Measurements from ENCODE around the gene NFKB2. TPM values are rescaled to one million over a fixed set of nuclear protein-coding genes. Genes with fewer than 3 reads are reported as not detected.

Gene NFKB2
- total RNA-seq, 1 donor: 50.4 TPM

DNA sequence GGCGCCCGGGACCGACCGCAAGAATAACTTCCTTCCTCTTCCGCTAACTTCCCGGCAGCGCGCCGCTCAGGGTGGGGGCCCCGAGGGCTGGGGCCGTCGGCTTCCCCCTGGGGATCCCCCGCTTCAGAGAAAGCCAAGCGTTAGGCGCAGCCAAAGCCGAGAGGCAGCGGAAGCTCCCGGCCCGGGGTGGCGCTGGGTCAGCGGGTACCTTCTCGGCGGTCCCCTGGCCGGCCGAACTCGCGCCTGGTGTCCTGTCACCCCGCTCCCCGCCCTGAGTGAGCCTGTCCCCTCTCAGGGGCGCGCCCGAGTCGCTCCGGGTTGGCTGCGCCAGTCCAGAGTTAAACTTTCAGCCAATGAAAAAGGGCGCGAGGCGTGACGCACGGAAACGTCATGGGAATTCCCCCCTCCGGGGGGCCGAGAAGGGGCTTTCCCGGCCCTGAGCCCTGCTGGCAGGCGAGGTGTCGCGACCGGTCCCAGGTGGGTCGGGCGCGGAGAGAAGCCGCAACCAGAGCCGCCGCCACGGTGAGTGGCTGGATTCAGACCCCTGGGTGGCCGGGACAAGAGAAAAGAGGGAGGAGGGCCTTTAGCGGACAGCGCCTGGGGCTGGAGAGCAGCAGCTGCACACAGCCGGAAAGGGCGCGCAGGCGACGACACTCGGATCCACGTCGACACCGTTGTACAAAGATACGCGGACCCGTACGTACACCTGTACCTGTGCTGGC, 1.3 kb upstream of the NFKB2 start:
- DNase-seq (ENCODE audit: low read depth in 2 of 3, low spot score in 2 of 3): peak; percentile 96 to 98 (median 97)

DNA sequence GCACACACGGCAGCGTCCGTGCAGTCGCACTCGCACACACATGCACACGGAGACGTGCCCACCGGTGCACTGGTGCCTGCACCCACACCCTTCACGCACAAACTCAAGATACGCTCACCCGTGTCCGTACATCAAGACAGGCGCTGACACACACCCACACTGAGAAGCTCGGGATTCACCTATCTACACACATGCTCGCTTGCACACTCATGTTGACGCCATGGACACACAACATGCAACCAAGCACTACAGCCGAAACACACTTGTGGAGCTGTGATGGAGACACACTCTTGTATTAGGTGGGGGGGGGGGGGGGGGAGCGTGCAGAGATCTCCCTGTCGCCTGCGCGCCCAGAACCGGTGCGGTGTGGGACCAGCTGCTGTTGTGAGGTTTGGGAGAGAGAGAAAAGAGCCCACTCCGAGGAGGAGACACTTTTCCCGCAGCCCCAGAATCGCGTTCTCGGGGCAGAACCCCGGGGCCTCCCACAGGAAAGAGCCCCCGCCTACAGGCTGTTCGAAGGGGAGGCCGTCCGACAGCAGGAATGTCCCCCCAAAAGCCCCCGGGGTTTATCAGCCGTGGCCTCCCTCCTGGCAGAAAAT, 605 bp upstream of the NFKB2 start:
- peak in 1 of 3 donors; percentile 55 for DNase-seq (ENCODE audit: low read depth in 2 of 3, low spot score in 2 of 3)

DNA sequence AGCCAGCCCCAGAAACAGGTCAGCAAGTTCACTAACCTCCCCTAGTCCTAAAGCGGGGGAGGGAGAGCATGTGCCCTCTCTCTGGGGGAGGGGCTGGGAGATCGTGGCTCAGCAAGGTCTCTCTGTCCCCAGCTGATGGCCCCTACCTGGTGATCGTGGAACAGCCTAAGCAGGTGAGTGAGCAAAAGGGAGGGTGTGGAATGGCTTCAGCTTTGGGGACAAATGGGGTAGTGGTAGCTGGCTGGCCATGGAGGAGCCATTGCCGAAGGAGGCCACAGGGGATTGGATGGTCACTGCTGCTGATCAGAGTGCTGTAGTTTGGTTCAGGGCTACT, 779 bp downstream of the NFKB2 start:
- DNase-seq (ENCODE audit: low read depth in 2 of 3, low spot score in 2 of 3): no peak

DNA sequence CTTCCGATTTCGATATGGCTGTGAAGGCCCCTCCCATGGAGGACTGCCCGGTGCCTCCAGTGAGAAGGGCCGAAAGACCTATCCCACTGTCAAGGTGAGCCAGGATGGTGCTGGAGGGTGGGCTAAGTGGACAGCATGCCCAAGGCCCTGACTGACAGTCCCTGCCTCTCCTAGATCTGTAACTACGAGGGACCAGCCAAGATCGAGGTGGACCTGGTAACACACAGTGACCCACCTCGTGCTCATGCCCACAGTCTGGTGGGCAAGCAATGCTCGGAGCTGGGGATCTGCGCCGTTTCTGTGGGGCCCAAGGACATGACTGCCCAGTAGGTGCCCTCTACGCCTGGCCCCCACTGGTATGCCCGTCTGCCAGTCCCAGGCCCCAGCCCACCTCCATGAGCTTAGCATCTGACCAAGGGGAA, 1.2 kb downstream of the NFKB2 start:
- DNase-seq (ENCODE audit: low read depth in 2 of 3, low spot score in 2 of 3): no peak

DNA sequence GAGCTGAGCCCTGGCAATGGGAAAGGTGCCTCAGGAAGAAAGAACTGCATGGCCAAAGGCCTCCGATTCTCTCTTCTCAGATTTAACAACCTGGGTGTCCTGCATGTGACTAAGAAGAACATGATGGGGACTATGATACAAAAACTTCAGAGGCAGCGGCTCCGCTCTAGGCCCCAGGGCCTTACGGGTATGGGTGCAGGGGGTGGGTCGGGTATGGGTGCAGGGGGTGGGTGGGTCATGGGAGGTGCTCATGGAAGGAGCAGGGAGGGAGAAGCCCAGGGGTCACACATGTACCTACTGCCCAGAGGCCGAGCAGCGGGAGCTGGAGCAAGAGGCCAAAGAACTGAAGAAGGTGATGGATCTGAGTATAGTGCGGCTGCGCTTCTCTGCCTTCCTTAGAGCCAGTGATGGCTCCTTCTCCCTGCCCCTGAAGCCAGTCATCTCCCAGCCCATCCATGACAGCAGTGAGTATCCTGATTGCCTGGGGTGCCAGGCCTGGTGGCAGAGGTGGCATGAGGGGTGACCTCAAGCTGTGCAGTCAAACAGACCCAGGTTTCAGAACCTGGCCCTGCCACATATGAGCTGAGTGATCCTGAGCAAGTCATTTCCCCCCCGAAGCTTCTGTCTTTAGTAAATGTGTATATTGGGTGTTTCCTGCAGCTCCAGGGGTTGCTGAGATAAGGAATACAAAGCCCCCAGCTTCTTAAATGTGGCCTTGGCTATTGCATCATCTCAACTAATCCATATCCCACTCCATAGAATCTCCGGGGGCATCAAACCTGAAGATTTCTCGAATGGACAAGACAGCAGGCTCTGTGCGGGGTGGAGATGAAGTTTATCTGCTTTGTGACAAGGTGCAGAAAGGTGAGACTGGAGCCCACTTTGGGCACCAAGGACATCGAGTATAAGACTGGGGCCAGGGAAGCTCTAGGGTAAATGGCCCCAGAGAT, 2.0 kb downstream of the NFKB2 start:
- no peak for DNase-seq (ENCODE audit: low read depth in 2 of 3, low spot score in 2 of 3)

DNA sequence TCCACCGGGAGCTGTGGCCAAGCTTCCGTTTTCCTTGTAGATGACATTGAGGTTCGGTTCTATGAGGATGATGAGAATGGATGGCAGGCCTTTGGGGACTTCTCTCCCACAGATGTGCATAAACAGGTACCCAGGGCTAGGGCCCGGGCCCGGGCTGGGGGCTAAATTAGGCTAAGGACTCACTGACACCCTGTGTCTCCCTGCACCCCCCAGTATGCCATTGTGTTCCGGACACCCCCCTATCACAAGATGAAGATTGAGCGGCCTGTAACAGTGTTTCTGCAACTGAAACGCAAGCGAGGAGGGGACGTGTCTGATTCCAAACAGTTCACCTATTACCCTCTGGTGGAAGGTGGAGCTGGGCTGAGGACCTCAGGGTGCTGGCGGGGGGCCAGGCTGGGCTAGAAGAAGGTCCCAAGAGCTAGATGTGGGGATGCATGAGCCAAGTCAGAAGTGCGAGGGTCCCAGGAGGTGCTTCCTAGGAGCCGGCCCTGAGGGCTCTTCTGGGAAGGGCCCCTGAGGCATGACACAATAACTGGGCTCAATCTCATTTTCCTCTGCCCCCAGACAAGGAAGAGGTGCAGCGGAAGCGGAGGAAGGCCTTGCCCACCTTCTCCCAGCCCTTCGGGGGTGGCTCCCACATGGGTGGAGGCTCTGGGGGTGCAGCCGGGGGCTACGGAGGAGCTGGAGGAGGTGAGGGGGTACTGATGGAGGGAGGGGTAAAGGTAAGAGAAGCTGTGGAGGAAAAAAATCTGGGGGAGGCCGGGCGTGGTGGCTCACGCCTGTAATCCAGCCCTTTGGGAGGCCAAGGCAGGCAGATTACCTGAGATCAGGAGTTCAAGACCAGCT, 2.9 kb downstream of the NFKB2 start:
- DNase-seq (ENCODE audit: low read depth in 2 of 3, low spot score in 2 of 3): no peak

DNA sequence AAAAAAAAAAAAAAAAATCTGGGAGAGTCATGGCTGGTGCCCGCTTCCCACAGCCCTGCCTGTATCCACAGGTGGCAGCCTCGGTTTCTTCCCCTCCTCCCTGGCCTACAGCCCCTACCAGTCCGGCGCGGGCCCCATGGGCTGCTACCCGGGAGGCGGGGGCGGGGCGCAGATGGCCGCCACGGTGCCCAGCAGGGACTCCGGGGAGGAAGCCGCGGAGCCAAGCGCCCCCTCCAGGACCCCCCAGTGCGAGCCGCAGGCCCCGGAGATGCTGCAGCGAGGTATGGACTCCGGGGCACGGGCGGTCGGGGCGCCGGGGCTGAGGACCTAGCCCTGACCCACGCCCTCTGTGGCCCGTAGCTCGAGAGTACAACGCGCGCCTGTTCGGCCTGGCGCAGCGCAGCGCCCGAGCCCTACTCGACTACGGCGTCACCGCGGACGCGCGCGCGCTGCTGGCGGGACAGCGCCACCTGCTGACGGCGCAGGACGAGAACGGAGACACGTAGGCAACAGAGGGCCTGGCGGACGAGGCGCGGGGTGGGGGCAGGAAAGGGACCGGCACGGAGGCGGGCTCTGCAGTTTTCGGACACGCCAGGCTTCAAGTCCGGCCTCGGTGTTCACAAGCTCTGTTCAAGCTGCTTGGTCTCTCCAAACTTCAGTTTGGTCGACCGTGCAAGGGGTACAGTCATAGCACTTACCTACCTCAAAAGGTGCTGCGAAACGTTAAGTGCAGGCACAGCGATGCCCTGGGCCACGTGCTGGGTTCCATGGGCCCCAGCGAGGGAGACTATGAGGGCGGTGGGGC, 3.9 kb downstream of the NFKB2 start:
- peak; percentile 86 to 90 (median 89) for DNase-seq (ENCODE audit: low read depth in 2 of 3, low spot score in 2 of 3)

- DNase-seq (ENCODE audit: low read depth in 2 of 3, low spot score in 2 of 3): no peak
Measured at GRCh38 chr10:102400076-102400475, 4.6 kb downstream of the NFKB2 start.

DNA sequence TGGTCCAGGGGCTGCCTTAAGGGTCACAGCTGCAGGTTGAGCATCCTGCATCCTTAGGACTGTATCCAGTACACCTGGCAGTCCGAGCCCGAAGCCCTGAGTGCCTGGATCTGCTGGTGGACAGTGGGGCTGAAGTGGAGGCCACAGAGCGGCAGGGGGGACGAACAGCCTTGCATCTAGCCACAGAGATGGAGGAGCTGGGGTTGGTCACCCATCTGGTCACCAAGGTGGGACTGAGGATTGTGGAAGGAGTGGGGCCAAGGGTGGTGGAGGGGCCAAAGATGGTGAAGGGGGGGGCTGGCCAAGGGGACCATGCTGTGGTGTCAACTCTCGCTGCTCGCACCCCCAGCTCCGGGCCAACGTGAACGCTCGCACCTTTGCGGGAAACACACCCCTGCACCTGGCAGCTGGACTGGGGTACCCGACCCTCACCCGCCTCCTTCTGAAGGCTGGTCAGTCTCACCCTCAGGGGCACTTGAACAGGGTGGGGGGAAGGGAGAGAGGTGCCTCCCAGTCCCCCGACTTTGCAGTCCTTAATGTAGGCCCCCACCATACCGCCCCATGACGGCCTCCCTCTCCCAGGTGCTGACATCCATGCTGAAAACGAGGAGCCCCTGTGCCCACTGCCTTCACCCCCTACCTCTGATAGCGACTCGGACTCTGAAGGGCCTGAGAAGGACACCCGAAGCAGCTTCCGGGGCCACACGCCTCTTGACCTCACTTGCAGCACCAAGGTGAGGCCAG, 5.3 kb downstream of the NFKB2 start:
- no peak for DNase-seq (ENCODE audit: low read depth in 2 of 3, low spot score in 2 of 3)

GRCh38 chr10:102401342-102401654, 5.8 kb downstream of the NFKB2 start:
- DNase-seq (ENCODE audit: low read depth in 2 of 3, low spot score in 2 of 3): no peak

- no peak for DNase-seq (ENCODE audit: low read depth in 2 of 3, low spot score in 2 of 3)
Measured at GRCh38 chr10:102401735-102402511, 6.4 kb downstream of the NFKB2 start.

DNA sequence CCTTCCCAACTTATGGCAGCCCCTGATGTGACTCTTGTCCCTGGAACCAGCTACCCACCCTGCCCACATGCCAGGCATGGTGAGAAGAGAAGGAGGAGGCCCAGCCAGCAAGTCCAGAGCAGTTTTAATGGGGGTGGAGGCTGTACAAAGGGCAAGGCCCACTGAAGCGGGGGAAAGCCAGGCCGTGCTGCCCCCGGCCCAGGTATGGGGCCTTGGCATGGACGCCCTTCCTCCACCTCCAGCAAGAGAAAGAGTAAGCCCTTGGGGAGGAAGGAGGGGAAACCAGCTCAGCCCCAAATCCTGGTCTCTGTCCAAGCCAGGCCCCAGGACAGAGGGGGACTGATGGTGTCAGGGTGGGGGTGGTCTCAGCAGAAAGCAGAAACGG, 7.0 kb downstream of the NFKB2 start:
- no peak for DNase-seq (ENCODE audit: low read depth in 2 of 3, low spot score in 2 of 3)

DNA sequence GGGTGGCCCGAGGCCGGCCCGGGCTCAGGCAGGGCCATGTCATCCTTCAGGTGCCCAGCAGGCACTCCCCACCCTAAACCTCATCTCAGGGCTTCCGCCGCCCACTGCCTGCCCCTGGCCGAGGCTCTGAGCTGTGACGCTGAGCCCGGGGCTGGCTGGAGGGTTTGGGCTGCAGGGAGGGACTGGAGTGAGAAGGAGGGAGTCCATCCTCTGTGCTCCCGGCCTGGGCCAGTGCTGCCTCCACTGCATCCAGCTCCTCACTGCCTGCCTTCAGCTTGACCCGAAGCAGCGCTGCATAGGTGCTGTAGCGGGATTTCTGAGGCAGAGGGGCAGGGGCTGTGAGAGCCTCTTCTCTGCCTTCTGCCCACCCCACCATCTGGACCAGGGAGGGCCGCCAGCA, 7.6 kb downstream of the NFKB2 start:
- no peak for DNase-seq (ENCODE audit: low read depth in 2 of 3, low spot score in 2 of 3)

GRCh38 chr10:102404361-102405107, 9.0 kb downstream of the NFKB2 start:
- no peak for DNase-seq (ENCODE audit: low read depth in 2 of 3, low spot score in 2 of 3)

DNA sequence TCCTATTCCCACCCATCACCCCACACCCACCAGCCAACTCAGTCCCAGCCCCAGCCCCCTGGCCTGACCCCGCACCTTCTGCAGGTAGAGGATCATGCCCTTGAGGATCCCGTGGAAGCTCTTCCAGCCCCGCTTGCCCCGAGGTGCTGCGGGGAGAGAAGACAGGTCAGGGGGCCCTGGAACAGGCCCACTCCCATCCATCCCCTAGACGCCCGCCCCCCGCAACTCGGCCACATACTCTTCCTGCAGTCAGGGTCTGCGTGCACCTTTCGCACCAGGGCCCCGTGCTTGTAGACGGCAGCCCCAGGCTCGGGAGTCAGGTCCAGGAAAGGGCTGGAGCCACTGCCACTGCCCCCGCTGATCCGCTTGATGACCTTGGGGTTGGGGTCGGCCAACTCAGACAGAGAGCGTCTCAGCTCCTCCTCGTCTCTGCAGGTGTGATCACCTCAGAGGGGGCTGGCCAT, 9.6 kb downstream of the NFKB2 start:
- DNase-seq (ENCODE audit: low read depth in 2 of 3, low spot score in 2 of 3): no peak

GRCh38 chr10:102405632-102406031, 10.1 kb downstream of the NFKB2 start:
- DNase-seq (ENCODE audit: low read depth in 2 of 3, low spot score in 2 of 3): no peak

DNA sequence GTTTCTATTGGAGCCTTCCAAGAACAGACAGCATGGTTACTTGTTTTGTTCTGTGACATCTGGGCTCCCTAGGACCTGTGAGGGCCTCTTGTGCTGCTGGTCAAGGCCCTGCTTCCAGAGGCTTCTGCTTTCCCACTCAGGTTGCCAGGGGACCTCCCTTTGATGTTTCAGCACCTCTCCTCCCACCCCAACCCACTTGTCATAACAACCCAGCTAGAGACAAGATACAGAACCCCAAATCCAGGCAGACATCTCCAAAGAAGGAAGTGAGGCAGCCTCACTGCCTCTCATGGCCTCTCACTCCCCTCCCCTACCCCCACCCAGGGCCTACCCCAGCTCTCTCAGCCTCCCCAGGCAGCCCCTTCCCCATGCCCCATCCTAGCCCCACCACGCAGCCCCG, 11.3 kb downstream of the NFKB2 start:
- no peak for DNase-seq (ENCODE audit: low read depth in 2 of 3, low spot score in 2 of 3)

Data from hematopoietic multipotent progenitor cell (in vitro differentiated cells).